Fibroblast of pulmonary artery (primary cell): ENCODE results near the gene CCT5.

Experiments used
- DNase-seq: peaks from one replicate; pipeline ENCODE4 v3.0.0-alpha.2; 2010; ENCODE audit warnings: low read depth
- H3K4me3 ChIP-seq: replicated peaks from 2 replicates; pipeline ENCODE4 v1.5.1; 2011; ENCODE audit warnings: low read depth, mild to moderate bottlenecking, control low read depth, low read length, moderate library complexity
- CTCF ChIP-seq: IDR thresholded peaks from 2 replicates; pipeline ENCODE4 v1.5.1; 2011; ENCODE audit warnings: mild to moderate bottlenecking, control low read depth, low read length, inconsistent platforms; ENCODE audit errors: missing control alignments

CCT5 gene

GRCh38 chr5:10289991-10290390, 39.9 kb downstream of the CCT5 start:
- DNase-seq = no peak
- no peak overlapping the region for H3K4me3 ChIP-seq
- TF ChIP-seq CTCF = no peak

GRCh38 chr5:10290438-10290837, 40.4 kb downstream of the CCT5 start:
- no peak overlapping the region for H3K4me3 ChIP-seq
- DNase-seq = no peak
- no peak for TF ChIP-seq CTCF

- no peak for TF ChIP-seq CTCF
- no peak overlapping the region for H3K4me3 ChIP-seq
- no peak for DNase-seq
Measured at GRCh38 chr5:10291692-10292339, 41.7 kb downstream of the CCT5 start.

GRCh38 chr5:10293907-10294662, 44.0 kb downstream of the CCT5 start:
- no peak overlapping the region for H3K4me3 ChIP-seq
- TF ChIP-seq CTCF = no peak
- DNase-seq = no peak

- H3K4me3 ChIP-seq = no peak overlapping the region
- TF ChIP-seq CTCF = no peak
- DNase-seq = no peak
Measured at GRCh38 chr5:10295619-10296326, 45.7 kb downstream of the CCT5 start.

- no peak for TF ChIP-seq CTCF
- no peak overlapping the region for H3K4me3 ChIP-seq
- no peak for DNase-seq
Measured at GRCh38 chr5:10297646-10298204, 47.6 kb downstream of the CCT5 start.
